Right atrium auricular region (tissue), 2 donors: ENCODE results near the gene PIMREG. TPM values are rescaled to one million over a fixed set of nuclear protein-coding genes. Genes with fewer than 3 reads are reported as not detected.

Source experiments
- DNase-seq: peaks from one replicate; pipeline ENCODE4 v3.0.0-alpha.2; 2019; ENCODE audit warnings: low spot score
- H3K27ac ChIP-seq, 2 donors: fragments of 200-600 bp; sonication (generic); 1 replicate in 1 of 2; 2 replicates in 1 of 2; pipeline ENCODE4 v1.5.1; 2016 to 2019
- H3K27me3 ChIP-seq, 2 donors: fragments of 200-600 bp; sonication (generic); one replicate each; pipeline versions ENCODE4 v1.5.1 to v1.6.0; 2017 to 2019
- H3K36me3 ChIP-seq: fragments of 200-600 bp; sonication (generic); one replicate; pipeline ENCODE4 v1.5.1; 2016
- H3K4me1 ChIP-seq, 2 donors: fragments of 200-600 bp; sonication (generic); one replicate each; pipeline versions ENCODE4 v1.5.1 to v1.6.0; 2017 to 2019
- H3K4me3 ChIP-seq, 2 donors: fragments of 200-600 bp; sonication (generic); 1 replicate in 1 of 2; 2 replicates in 1 of 2; pipeline ENCODE4 v1.5.1; 2017 to 2019; ENCODE audit warnings: mild to moderate bottlenecking in 1 of 2, moderate library complexity in 1 of 2
- H3K9me3 ChIP-seq, 2 donors: fragments of 200-600 bp; sonication (generic); one replicate each; pipeline ENCODE4 v1.5.1; 2019
- CTCF ChIP-seq, 2 donors: fragments of 200-600 bp; sonication (generic); IDR thresholded peaks; one replicate each; pipeline ENCODE4 v1.5.1; 2019; ENCODE audit warnings: antibody characterized with exemption in 2 of 2
- total RNA-seq, 2 donors: library from RNA; depleted of rRNA; stranded (reverse); fragments of >200 nt; gene quantifications; one replicate each; pipeline ENCODE4 v1.1.0, GENCODE V29; 2016

Gene PIMREG
- under 1 TPM in 1 of 2 donors, not detected in 1; 0.93 TPM for total RNA-seq

GRCh38 chr17:6443692-6444570 lies at the start of gene PIMREG:
Gene PIMREG, plus strand, starts transcription at chr17:6444455. Its CDS starts 656 bp downstream, at chr17:6445111.
- Histone ChIP-seq H3K4me3 (peak within 1 kb of the TSS; percentile 39 to 63), H3K27me3 (no peaks in the 10 kb centered on the region), H3K36me3 (no peaks in the 10 kb centered on the region), H3K4me1 (peaks cover 0 to 18% of the 10 kb centered on the region in 2 donors), H3K9me3 (no peaks in the 10 kb centered on the region), H3K27ac (peak within 1 kb of the TSS in 1 of 2 donors; percentile 39)
- peak; percentile 95 for DNase-seq
- TF ChIP-seq CTCF (IDR thresholded peaks at IDR 0.05) = no peak

- H3K4me1 ChIP-seq = no peaks in the 10 kb centered on the region
- no peak for DNase-seq
- no peak for TF ChIP-seq CTCF (IDR thresholded peaks at IDR 0.05)
- no peaks in the 10 kb centered on the region for H3K36me3 ChIP-seq
- H3K27me3 ChIP-seq = no peaks in the 10 kb centered on the region
- H3K9me3 ChIP-seq = peaks cover 0 to 13% of the 10 kb centered on the region in 2 donors
- no peak overlapping the region for H3K4me3 ChIP-seq
- H3K27ac ChIP-seq = no peak overlapping the region
Measured at GRCh38 chr17:6398955-6399354, 45.3 kb upstream of the PIMREG start.

- TF ChIP-seq CTCF (IDR thresholded peaks at IDR 0.05) = no peak
- Histone ChIP-seq H3K36me3 (no peaks in the 10 kb centered on the region), H3K27ac (no peak overlapping the region), H3K4me1 (no peaks in the 10 kb centered on the region), H3K4me3 (no peak overlapping the region), H3K27me3 (no peaks in the 10 kb centered on the region), H3K9me3 (peaks cover 0 to 13% of the 10 kb centered on the region in 2 donors)
- no peak for DNase-seq
Measured at GRCh38 chr17:6402258-6402657, 42.0 kb upstream of the PIMREG start.

- no peak for DNase-seq
- H3K27ac ChIP-seq = no peak overlapping the region
- TF ChIP-seq CTCF (IDR thresholded peaks at IDR 0.05) = no peak
- no peaks in the 10 kb centered on the region for H3K9me3 ChIP-seq
- no peak overlapping the region for H3K4me3 ChIP-seq
- H3K27me3 ChIP-seq = no peaks in the 10 kb centered on the region
- no peaks in the 10 kb centered on the region for H3K4me1 ChIP-seq
- H3K36me3 ChIP-seq = no peaks in the 10 kb centered on the region
Measured at GRCh38 chr17:6408276-6408675, 36.0 kb upstream of the PIMREG start.

- Histone ChIP-seq H3K27me3 (no peaks in the 10 kb centered on the region), H3K4me1 (no peaks in the 10 kb centered on the region), H3K9me3 (no peaks in the 10 kb centered on the region), H3K27ac (no peak overlapping the region), H3K36me3 (no peaks in the 10 kb centered on the region), H3K4me3 (no peak overlapping the region)
- no peak for TF ChIP-seq CTCF (IDR thresholded peaks at IDR 0.05)
- DNase-seq = no peak
Measured at GRCh38 chr17:6408735-6409134, 35.5 kb upstream of the PIMREG start.
